Calu3 (cell line): ENCODE measurements around the gene TGM5. TPM values are rescaled to one million over a fixed set of nuclear protein-coding genes. Genes with fewer than 3 reads are reported as not detected.

ENCODE experiments used
- BruUV-seq: library from RNA; stranded (reverse); fragments of 400-500 nt; replicated peaks from 2 replicates; lab custom pipeline; 2021; lab: Mats Ljungman, UMichigan
- CTCF ChIA-PET: fragments of 300-600 bp; sonication (Branson Sonifier 250); formaldehyde crosslinking; loops from one replicate; lab custom pipeline; 2022; ENCODE audit warnings: antibody characterized with exemption; lab: Charles Lee
- DNase-seq: peaks from one replicate; pipeline ENCODE4 v3.0.0; 2022
- H3K27ac Mint-ChIP-seq: one replicate; pipeline ENCODE4 v1.8.0; 2022; ENCODE audit warnings: mixed read lengths; ENCODE audit not compliant: unreplicated experiment
- H3K27me3 Mint-ChIP-seq: one replicate; pipeline ENCODE4 v1.8.0; 2022; ENCODE audit warnings: mixed read lengths; ENCODE audit not compliant: unreplicated experiment
- H3K36me3 Mint-ChIP-seq: one replicate; pipeline ENCODE4 v1.8.0; 2022; ENCODE audit warnings: mild to moderate bottlenecking, moderate library complexity, mixed read lengths; ENCODE audit not compliant: insufficient read depth, unreplicated experiment
- H3K4me1 Mint-ChIP-seq: one replicate; pipeline ENCODE4 v1.8.0; 2022; ENCODE audit warnings: mild to moderate bottlenecking, low read depth, mixed read lengths; ENCODE audit not compliant: unreplicated experiment
- H3K4me3 Mint-ChIP-seq: one replicate; pipeline ENCODE4 v1.8.0; 2022; ENCODE audit warnings: mild to moderate bottlenecking, low read depth, moderate library complexity, mixed read lengths; ENCODE audit not compliant: unreplicated experiment
- H3K9me3 Mint-ChIP-seq: one replicate; pipeline ENCODE4 v1.8.0; 2022; ENCODE audit warnings: low read depth, mixed read lengths; ENCODE audit not compliant: unreplicated experiment
- CTCF ChIP-seq: fragments of 200-600 bp; IDR thresholded peaks from one replicate; pipeline ENCODE4 v1.8.0; 2022; ENCODE audit warnings: antibody characterized with exemption; ENCODE audit not compliant: unreplicated experiment
- intact Hi-C: fragments of 100-400 bp; cut with micrococcal nuclease; formaldehyde crosslinking; loops from one replicate; pipeline ENCODE4 v1.10.0; 2022; ENCODE audit not compliant: unreplicated experiment
- total RNA-seq: library from RNA; stranded (reverse); gene quantifications from 2 replicates; pipeline ENCODE4 v1.2.3, GENCODE V29; 2022

The TGM5 gene
- total RNA-seq, 1 experiment from 2014 or later = not detected

DNA sequence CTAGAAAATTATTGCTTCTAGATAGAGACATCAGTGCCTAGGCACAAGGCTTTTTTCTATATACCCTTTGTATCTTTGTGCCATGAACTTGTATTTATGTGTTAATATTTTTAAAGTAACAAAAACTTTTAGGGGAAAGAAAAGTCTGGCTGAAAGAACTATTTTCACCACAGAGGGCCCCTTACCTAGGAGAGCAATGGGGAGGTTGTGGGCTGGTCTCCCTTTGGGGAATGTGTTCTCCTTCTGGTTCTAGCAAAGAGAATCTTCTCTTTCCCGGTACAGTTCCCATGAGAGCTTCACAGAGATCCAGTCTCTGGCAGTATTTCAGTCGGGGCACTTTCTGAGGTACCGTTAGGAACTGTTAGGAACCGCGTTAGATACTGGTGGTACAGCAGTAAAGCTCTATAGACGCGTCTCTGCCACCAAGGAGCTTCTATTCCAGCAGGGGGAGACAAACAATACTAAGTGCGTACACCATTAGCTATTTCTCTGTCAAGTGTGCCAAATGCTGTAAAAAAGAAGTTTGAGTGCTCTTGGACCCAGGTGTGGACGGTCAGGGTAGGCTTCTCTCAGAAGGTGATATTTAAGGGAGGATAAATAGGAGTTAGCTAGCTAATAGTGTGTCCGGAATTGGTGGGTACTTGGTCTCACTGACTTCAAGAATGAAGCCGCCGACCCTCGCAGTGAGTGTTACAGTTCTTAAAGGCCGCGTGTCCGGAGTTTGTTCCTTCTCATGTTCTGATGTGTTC is 41.4 kb downstream of the TGM5 start:
- BruUV-seq = no TSS peak
- no peaks in the 10 kb centered on the region for H3K36me3 Mint-ChIP-seq
- intact Hi-C loops = loop anchor here (1.0 kb wide), 1 partner anchor 60 kb away; no protein-coding TSS in a partner anchor
- peaks cover 20% of the 10 kb centered on the region for H3K27me3 Mint-ChIP-seq
- no peak overlapping the region for H3K4me3 Mint-ChIP-seq
- peak; percentile 27 for TF ChIP-seq CTCF
- no peaks in the 10 kb centered on the region for H3K9me3 Mint-ChIP-seq
- peak; percentile 40 for DNase-seq
- CTCF ChIA-PET = interaction anchor here (0.6 to 2.4 kb wide), 7 partner anchors 10 to 63 kb away, joined by 3 to 55 read pairs (median 4); partner anchors contain the start of gene TGM5
- H3K4me1 Mint-ChIP-seq = no peaks in the 10 kb centered on the region
- H3K27ac Mint-ChIP-seq = no peak overlapping the region

DNA sequence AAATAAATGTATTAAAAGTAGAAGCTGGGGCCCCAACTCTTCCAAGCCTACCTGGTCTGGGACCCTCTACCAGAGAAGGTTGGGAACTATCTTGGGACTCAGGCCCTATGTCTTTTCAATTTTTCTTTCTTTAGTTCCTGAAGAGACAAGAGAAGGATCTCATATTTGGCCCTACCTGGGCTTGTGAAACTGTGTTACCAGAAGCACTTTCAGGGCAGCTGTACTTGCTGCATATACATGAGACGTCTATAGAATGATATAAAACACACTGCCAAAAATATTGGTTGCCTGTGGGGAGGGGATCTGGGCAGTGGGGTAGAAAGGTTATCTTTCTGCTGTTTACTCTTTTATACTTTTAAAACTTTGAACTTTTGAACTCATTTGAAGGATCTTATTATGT is 45.3 kb downstream of the TGM5 start:
- intact Hi-C loops = no loop called here
- CTCF ChIA-PET = no interaction called here
- no peaks in the 10 kb centered on the region for H3K36me3 Mint-ChIP-seq

GRCh38 chr15:43220991-43221403 is 45.7 kb downstream of the TGM5 start, which contains the start of gene EPB42:
Gene EPB42 (minus strand): TSS chr15:43221018. CDS start chr15:43220825, 193 bp downstream.
- Mint-ChIP-seq H3K4me1 (no peaks in the 10 kb centered on the region), H3K27me3 (peaks cover 32% of the 10 kb centered on the region), H3K36me3 (no peaks in the 10 kb centered on the region), H3K9me3 (no peaks in the 10 kb centered on the region), H3K4me3 (no peak within 1 kb of the TSS), H3K27ac (no peak within 1 kb of the TSS)
- no TSS peak for BruUV-seq
- CTCF ChIA-PET = no interaction called here
- no peak for DNase-seq
- intact Hi-C loops = no loop called here
- no peak for TF ChIP-seq CTCF

More for the DNA sequence above, 45.3 kb downstream of the TGM5 start:
- Mint-ChIP-seq H3K4me1 (no peaks in the 10 kb centered on the region), H3K27ac (no peak overlapping the region), H3K27me3 (peaks cover 32% of the 10 kb centered on the region), H3K9me3 (no peaks in the 10 kb centered on the region), H3K4me3 (no peak overlapping the region)
- no peak for DNase-seq
- BruUV-seq = no TSS peak
- no peak for TF ChIP-seq CTCF

DNA sequence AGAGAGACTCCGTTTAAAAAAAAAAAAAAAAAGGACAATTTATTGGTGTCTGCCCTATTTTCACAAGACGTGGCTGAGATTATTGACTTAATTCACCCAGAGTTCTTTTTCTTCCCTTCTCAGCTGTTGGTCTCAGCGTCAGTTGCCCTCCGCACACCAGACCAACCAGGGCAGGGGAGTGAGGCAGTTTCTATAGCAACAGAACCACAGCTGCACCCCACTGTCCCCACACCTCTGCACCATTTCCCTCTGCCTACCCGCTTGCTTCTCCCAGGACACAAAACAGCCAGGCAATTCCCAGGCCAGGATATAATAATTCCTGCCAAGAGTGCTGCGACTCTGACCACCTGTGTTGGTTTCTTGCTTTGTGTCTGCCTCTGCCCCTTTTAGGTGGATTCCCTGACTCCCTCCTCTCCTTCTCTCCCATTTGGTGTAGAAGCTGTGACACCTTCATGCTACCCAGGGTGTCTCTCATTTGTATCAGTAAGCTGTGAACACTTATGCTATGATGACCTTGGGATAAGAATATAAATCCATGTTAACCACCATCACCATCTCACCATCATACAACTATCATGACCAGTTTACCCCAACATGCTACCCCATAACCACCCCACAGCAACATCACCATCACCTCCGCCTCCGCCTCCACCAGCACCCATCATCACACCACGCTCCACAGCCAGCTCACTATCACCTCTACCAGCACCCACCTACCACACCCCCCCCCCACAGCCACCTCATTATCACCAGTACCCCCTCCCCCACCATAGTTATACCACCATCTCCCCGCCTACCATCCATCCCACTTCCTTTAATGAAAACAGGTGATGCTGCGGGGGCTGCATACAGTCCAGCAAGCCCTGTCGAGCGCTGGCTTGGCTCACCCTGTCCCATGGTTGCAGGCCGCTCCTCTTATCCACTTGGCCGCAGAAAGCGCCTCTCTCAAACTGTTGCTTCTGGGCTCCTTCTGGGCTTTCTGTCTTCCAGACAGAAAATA is 46.5 kb downstream of the TGM5 start:
- H3K4me1 Mint-ChIP-seq = no peaks in the 10 kb centered on the region
- TF ChIP-seq CTCF = no peak

More for the DNA sequence above, 46.5 kb downstream of the TGM5 start:
- H3K36me3 Mint-ChIP-seq = no peaks in the 10 kb centered on the region
- no peaks in the 10 kb centered on the region for H3K9me3 Mint-ChIP-seq
- no peak overlapping the region for H3K4me3 Mint-ChIP-seq
- H3K27me3 Mint-ChIP-seq = peaks cover 32% of the 10 kb centered on the region
- no peak for DNase-seq
- intact Hi-C loops = no loop called here
- H3K27ac Mint-ChIP-seq = no peak overlapping the region
- CTCF ChIA-PET = interaction anchor here (0.7 kb wide), 1 partner anchor 148 kb away, joined by 3 read pairs; no protein-coding TSS in a partner anchor
- no TSS peak for BruUV-seq
